HepG2 (cell line): ENCODE results near the gene C1QTNF3. TPM values are rescaled to one million over a fixed set of nuclear protein-coding genes. Genes with fewer than 3 reads are reported as not detected.

Experiments
- ATAC-seq: fragments of 200-7000 bp; cut with Tn5 transposase; 3 replicates; pipeline ENCODE4 v1.9.1; 2020; ENCODE audit warnings: mild to moderate bottlenecking, moderate library complexity
- BruUV-seq: library from RNA; stranded (reverse); fragments of 400-500 nt; replicated peaks from 2 replicates; lab custom pipeline; 2021; lab: Mats Ljungman, UMichigan
- CTCF ChIA-PET: fragments of 300-600 bp; formaldehyde crosslinking; extraction: SDS; loops from one replicate; lab custom pipeline; 2021; ENCODE audit warnings: low total read pairs, inconsistent platforms, low intra/inter-chr PET ratio; lab: Yijun Ruan, JAX
- POLR2A ChIA-PET: fragments of 350-600 bp; sonication (Branson Sonifier 250); formaldehyde crosslinking; loops from one replicate; lab custom pipeline; 2020; ENCODE audit warnings: antibody characterized with exemption, inconsistent platforms; lab: Yijun Ruan, JAX
- DNase-seq: peaks from one replicate; pipeline ENCODE4 v3.0.0-alpha.2; 2015; ENCODE audit warnings: low spot score
- FAIRE-seq: peaks from 3 replicates; lab custom pipeline; 2011; peaks lifted over from hg19 to GRCh38; lab: Jason Lieb, UNC
- H2AFZ ChIP-seq: one replicate; pipeline ENCODE4 v1.6.1; 2011; ENCODE audit warnings: low read length, inconsistent platforms
- H3K27ac ChIP-seq: fragments of 300-600 bp; 3 replicates; pipeline ENCODE4 v1.8.0; 2011; ENCODE audit warnings: mixed run types, mild to moderate bottlenecking, mixed read lengths, low read length, inconsistent platforms; ENCODE audit not compliant: insufficient read depth; ENCODE audit errors: extremely low read length
- H3K27me3 ChIP-seq, 2 experiments: fragments of 200-600 bp in 1 of 2; 2 replicates in 1 of 2; 3 replicates in 1 of 2; pipeline versions ENCODE4 v1.6.0 to v1.8.0; 2011; ENCODE audit warnings: low read length in 2 of 2, mild to moderate bottlenecking in 2 of 2, moderate library complexity in 2 of 2, inconsistent platforms in 1 of 2; ENCODE audit not compliant: insufficient read depth in 2 of 2, control insufficient read depth in 1 of 2
- H3K36me3 ChIP-seq, 2 experiments: fragments of 200-600 bp in 1 of 2; replicated peaks in 1 of 2; 2 replicates in 1 of 2; 3 replicates in 1 of 2; pipeline versions ENCODE4 v1.5.1 to v1.8.0; 2011; ENCODE audit warnings: low read length in 2 of 2, inconsistent platforms in 1 of 2; ENCODE audit not compliant: insufficient read depth in 2 of 2, control insufficient read depth in 1 of 2
- H3K4me1 ChIP-seq: 2 replicates; pipeline ENCODE4 v1.5.1; 2012; ENCODE audit warnings: low read length, inconsistent platforms; ENCODE audit not compliant: insufficient read depth
- H3K4me2 ChIP-seq: 2 replicates; pipeline ENCODE4 v1.6.0; 2011; ENCODE audit warnings: low read depth, low read length, inconsistent platforms
- H3K4me3 ChIP-seq, 3 experiments: fragments of 200-600 bp in 1 of 3; sonication (generic), shearing (Covaris generic) in 1 of 3; replicated peaks in 1 of 3; 2 replicates each; pipeline ENCODE4 v1.5.1; 2011 to 2016; ENCODE audit warnings: low read length in 3 of 3, inconsistent platforms in 2 of 3, low read depth in 2 of 3, mild to moderate bottlenecking in 2 of 3, control low read depth in 1 of 3, mixed read lengths in 1 of 3; ENCODE audit not compliant: insufficient read depth in 1 of 3
- H3K79me2 ChIP-seq: one replicate; pipeline ENCODE4 v1.6.1; 2011; ENCODE audit warnings: low read length, inconsistent platforms; ENCODE audit not compliant: insufficient read depth
- H3K9ac ChIP-seq: 2 replicates; pipeline ENCODE4 v1.6.0; 2011; ENCODE audit warnings: mild to moderate bottlenecking, low read depth, low read length, inconsistent platforms; ENCODE audit not compliant: insufficient read depth
- H3K9me3 ChIP-seq: 2 replicates; pipeline ENCODE4 v1.5.1; 2012; ENCODE audit warnings: mild to moderate bottlenecking, low read length
- H4K20me1 ChIP-seq: 2 replicates; pipeline ENCODE4 v1.6.0; 2011; ENCODE audit warnings: inconsistent platforms, mild to moderate bottlenecking, low read length, moderate library complexity; ENCODE audit not compliant: insufficient read depth
- CREM ChIP-seq, 2 experiments: sonication (generic) in 1 of 2; formaldehyde crosslinking in 1 of 2; IDR thresholded peaks; 2 replicates each; pipeline versions ENCODE4 v1.4.0 to v1.6.1; 2016 to 2020; ENCODE audit warnings: antibody characterized with exemption in 1 of 2, mild to moderate bottlenecking in 1 of 2, missing genetic modification reagents in 1 of 2
- ETV5 ChIP-seq: IDR thresholded peaks from 2 replicates; pipeline ENCODE4 v1.6.1; 2018; ENCODE audit warnings: missing biosample characterization, missing genetic modification reagents, inconsistent platforms, borderline replicate concordance
- FOXA1 ChIP-seq, 2 experiments: fragments of 450-650 bp in 1 of 2; sonication (generic) in 1 of 2; formaldehyde crosslinking in 1 of 2; IDR thresholded peaks; 2 replicates each; pipeline versions ENCODE4 v1.4.0 to v1.6.1; 2016 to 2020; ENCODE audit warnings: missing genetic modification reagents in 1 of 2
- RFXANK ChIP-seq: IDR thresholded peaks from 2 replicates; pipeline ENCODE4 v1.6.1; 2016
- SOX13 ChIP-seq, 3 experiments: fragments of 450-650 bp in 1 of 3; sonication (generic) in 1 of 3; formaldehyde crosslinking in 1 of 3; IDR thresholded peaks in 2 of 3; conservative IDR thresholded peaks in 1 of 3; 2 replicates each; pipeline versions ENCODE4 v1.5.0 to v1.6.1; 2016 to 2020; ENCODE audit warnings: antibody characterized with exemption in 1 of 3, mild to moderate bottlenecking in 1 of 3, missing compliant biosample characterization in 1 of 3, missing genetic modification reagents in 1 of 3, moderate library complexity in 1 of 3
- ZNF510 ChIP-seq: sonication (generic); formaldehyde crosslinking; IDR thresholded peaks from 2 replicates; pipeline ENCODE4 v1.4.0; 2020; ENCODE audit warnings: low read depth, mild to moderate bottlenecking, missing genetic modification reagents
- WGBS: methylation state at CpG from one replicate; pipeline ENCODE4 v1.1.6; 2017; ENCODE audit warnings: low lambda C conversion rate; 5-methylcytosine and 5-hydroxymethylcytosine counted together
- in situ Hi-C: cut with HindIII; loops from 2 replicates; pipeline ENCODE4 v1.10.0; 2017; ENCODE audit warnings: low pct_unique_long_range_greater_than_20kb; ENCODE audit not compliant: extremely low pct_ligation_motif_present
- intact Hi-C: fragments of 100-400 bp; cut with micrococcal nuclease; formaldehyde crosslinking; loops from one replicate; pipeline ENCODE4 v1.10.0; 2022; ENCODE audit not compliant: unreplicated experiment
- polyA plus RNA-seq, 8 experiments: library from polyadenylated mRNA; depleted of rRNA in 3 of 8; stranded (reverse) in 7 of 8; unstranded in 1 of 8; fragments of >200 nt; fragmentation: Illumina TruSeq in 4 of 8; extraction: Trizol in 4 of 8; gene quantifications; 2 replicates each; pipeline versions ENCODE4 v1.2.1 to v1.2.3, GENCODE V29; 2011 to 2016; ENCODE audit warnings: low read depth in 4 of 8, missing spikeins in 1 of 8, mixed read lengths in 1 of 8; ENCODE audit not compliant: insufficient read depth in 1 of 8
- total RNA-seq, 5 experiments: library from RNA; depleted of rRNA; stranded (reverse); fragments of >200 nt; fragmentation: Illumina TruSeq; extraction: Trizol; gene quantifications; 2 replicates each; pipeline ENCODE4 v1.2.3, GENCODE V29; 2016; ENCODE audit warnings: low read depth in 1 of 5
- TF ChIP-seq, protein P1 (sequence below): sonication (generic); IDR thresholded peaks from 2 replicates; pipeline ENCODE4 v1.6.1; 2016; ENCODE audit warnings: low read depth, borderline replicate concordance
- TF ChIP-seq, protein P2 (sequence below): IDR thresholded peaks from 2 replicates; pipeline ENCODE4 v1.6.1; 2012; ENCODE audit warnings: low read depth, low read length, improper control_type of control experiment
- TF ChIP-seq, protein P3 (sequence below): sonication (generic); formaldehyde crosslinking; conservative IDR thresholded peaks from 2 replicates; pipeline ENCODE4 v1.4.0; 2020; ENCODE audit warnings: mild to moderate bottlenecking, missing genetic modification reagents, moderate library complexity
- TF ChIP-seq, protein P4 (sequence below): sonication (generic); formaldehyde crosslinking; IDR thresholded peaks from 2 replicates; pipeline ENCODE4 v1.8.0; 2022; ENCODE audit warnings: missing genetic modification reagents, mild to moderate bottlenecking, borderline replicate concordance
- TF ChIP-seq, protein P5 (sequence below): sonication (generic); formaldehyde crosslinking; IDR thresholded peaks from 2 replicates; pipeline ENCODE4 v1.4.0; 2020; ENCODE audit warnings: missing genetic modification reagents

Gene C1QTNF3
- total and polyA plus RNA-seq, 2 of the 13 experiments (the other 11 are each of a cell fraction or from before 2014, with no cell fraction given) = 3.3 to 10.8 TPM

DNA sequence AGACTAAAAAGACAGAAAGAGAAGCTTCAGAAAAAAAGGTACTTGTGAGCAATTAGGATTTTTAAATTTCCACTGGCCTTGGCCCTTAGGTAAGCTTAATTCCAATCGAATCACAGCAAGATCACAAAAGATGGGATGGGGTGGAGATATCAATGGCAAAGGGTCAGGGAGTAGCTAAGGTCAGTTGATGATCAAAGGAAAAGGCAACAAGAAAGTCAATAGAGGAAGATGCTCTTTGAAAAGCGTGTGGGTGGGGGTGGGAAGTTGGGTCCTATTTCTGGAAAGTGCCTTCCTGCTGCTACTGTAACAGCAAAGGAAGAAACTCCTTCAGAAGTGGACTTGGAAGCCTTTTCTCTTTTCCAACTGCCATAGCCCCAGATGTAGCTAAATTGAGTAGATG, 7.3 kb downstream of the C1QTNF3 start:
- H3K4me2 ChIP-seq = peak overlapping the region; percentile 33
- FAIRE-seq (peak; percentile 51), DNase-seq (peak; percentile 66), ATAC-seq (peak; percentile 69)
- H3K4me3 ChIP-seq = no peak overlapping the region
- no TSS peak for BruUV-seq
- no peaks in the 10 kb centered on the region for H3K79me2 ChIP-seq
- WGBS = 14% methylated on average over 2 of the region's 2 CpGs
- intact Hi-C loops (loop anchor here (2.0 kb wide), 1 partner anchor 25 kb away; no protein-coding TSS in a partner anchor), in situ Hi-C loops (no loop called here)
- peaks cover 0 to 3% of the 10 kb centered on the region in 2 experiments; a peak in 2 of 5 replicates for H3K36me3 ChIP-seq
- H4K20me1 ChIP-seq = no peaks in the 10 kb centered on the region
- H3K4me1 ChIP-seq = peaks cover 71% of the 10 kb centered on the region
- no peaks in the 10 kb centered on the region for H3K27me3 ChIP-seq
- no peak overlapping the region for H2AFZ ChIP-seq
- ChIA-PET CTCF (no interaction called here), POLR2A (interaction anchor here (1.4 to 3.2 kb wide), 5 partner anchors 10 to 35 kb away, joined by 4 to 49 read pairs (median 7); partner anchors contain the start of gene AMACR)
- H3K9ac ChIP-seq = no peak overlapping the region
- no peaks in the 10 kb centered on the region for H3K9me3 ChIP-seq
- peak overlapping the region; percentile 74 for H3K27ac ChIP-seq
- TF ChIP-seq, protein P1, sequence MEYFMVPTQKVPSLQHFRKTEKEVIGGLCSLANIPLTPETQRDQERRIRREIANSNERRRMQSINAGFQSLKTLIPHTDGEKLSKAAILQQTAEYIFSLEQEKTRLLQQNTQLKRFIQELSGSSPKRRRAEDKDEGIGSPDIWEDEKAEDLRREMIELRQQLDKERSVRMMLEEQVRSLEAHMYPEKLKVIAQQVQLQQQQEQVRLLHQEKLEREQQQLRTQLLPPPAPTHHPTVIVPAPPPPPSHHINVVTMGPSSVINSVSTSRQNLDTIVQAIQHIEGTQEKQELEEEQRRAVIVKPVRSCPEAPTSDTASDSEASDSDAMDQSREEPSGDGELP = no peak
- TF ChIP-seq, protein P2, sequence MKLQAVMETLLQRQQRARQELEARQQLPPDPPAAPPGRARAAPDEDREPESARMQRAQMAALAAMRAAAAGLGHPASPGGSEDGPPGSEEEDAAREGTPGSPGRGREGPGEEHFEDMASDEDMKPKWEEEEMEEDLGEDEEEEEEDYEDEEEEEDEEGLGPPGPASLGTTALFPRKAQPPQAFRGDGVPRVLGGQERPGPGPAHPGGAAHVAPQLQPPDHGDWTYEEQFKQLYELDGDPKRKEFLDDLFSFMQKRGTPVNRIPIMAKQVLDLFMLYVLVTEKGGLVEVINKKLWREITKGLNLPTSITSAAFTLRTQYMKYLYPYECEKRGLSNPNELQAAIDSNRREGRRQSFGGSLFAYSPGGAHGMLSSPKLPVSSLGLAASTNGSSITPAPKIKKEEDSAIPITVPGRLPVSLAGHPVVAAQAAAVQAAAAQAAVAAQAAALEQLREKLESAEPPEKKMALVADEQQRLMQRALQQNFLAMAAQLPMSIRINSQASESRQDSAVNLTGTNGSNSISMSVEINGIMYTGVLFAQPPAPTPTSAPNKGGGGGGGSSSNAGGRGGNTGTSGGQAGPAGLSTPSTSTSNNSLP = peak; percentile 67
- TF ChIP-seq, protein P3, sequence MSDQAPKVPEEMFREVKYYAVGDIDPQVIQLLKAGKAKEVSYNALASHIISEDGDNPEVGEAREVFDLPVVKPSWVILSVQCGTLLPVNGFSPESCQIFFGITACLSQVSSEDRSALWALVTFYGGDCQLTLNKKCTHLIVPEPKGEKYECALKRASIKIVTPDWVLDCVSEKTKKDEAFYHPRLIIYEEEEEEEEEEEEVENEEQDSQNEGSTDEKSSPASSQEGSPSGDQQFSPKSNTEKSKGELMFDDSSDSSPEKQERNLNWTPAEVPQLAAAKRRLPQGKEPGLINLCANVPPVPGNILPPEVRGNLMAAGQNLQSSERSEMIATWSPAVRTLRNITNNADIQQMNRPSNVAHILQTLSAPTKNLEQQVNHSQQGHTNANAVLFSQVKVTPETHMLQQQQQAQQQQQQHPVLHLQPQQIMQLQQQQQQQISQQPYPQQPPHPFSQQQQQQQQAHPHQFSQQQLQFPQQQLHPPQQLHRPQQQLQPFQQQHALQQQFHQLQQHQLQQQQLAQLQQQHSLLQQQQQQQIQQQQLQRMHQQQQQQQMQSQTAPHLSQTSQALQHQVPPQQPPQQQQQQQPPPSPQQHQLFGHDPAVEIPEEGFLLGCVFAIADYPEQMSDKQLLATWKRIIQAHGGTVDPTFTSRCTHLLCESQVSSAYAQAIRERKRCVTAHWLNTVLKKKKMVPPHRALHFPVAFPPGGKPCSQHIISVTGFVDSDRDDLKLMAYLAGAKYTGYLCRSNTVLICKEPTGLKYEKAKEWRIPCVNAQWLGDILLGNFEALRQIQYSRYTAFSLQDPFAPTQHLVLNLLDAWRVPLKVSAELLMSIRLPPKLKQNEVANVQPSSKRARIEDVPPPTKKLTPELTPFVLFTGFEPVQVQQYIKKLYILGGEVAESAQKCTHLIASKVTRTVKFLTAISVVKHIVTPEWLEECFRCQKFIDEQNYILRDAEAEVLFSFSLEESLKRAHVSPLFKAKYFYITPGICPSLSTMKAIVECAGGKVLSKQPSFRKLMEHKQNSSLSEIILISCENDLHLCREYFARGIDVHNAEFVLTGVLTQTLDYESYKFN = peak; percentile 89
- TF ChIP-seq, protein P4, sequence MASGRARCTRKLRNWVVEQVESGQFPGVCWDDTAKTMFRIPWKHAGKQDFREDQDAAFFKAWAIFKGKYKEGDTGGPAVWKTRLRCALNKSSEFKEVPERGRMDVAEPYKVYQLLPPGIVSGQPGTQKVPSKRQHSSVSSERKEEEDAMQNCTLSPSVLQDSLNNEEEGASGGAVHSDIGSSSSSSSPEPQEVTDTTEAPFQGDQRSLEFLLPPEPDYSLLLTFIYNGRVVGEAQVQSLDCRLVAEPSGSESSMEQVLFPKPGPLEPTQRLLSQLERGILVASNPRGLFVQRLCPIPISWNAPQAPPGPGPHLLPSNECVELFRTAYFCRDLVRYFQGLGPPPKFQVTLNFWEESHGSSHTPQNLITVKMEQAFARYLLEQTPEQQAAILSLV (CRISPR knock-in tag) = no peak
- TF ChIP-seq FOXA1 (IDR thresholded peaks at IDR 0.05) = peak; percentile 58
- TF ChIP-seq FOXA1 (CRISPR knock-in tag; IDR thresholded peaks at IDR 0.05) = peak; percentile 89
- peak; percentile 75 for TF ChIP-seq CREM (IDR thresholded peaks at IDR 0.05)
- no peak for TF ChIP-seq CREM (CRISPR knock-in tag; IDR thresholded peaks at IDR 0.05)
- TF ChIP-seq ETV5 (CRISPR knock-in tag) = peak; percentile 55; the same call in 1 of the 2 replicates
- TF ChIP-seq, protein P5, sequence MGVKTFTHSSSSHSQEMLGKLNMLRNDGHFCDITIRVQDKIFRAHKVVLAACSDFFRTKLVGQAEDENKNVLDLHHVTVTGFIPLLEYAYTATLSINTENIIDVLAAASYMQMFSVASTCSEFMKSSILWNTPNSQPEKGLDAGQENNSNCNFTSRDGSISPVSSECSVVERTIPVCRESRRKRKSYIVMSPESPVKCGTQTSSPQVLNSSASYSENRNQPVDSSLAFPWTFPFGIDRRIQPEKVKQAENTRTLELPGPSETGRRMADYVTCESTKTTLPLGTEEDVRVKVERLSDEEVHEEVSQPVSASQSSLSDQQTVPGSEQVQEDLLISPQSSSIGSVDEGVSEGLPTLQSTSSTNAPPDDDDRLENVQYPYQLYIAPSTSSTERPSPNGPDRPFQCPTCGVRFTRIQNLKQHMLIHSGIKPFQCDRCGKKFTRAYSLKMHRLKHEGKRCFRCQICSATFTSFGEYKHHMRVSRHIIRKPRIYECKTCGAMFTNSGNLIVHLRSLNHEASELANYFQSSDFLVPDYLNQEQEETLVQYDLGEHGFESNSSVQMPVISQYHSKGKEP = no peak
- no peak for TF ChIP-seq ZNF510 (CRISPR knock-in tag)
- peak; percentile 65 for TF ChIP-seq SOX13 (IDR thresholded peaks at IDR 0.05)
- TF ChIP-seq SOX13 (CRISPR knock-in tag; conservative IDR thresholded peaks at IDR 0.05 in 1 of 2, IDR thresholded peaks at IDR 0.05 in 1 of 2) = peak in 1 of 2 experiments; percentile 84; a peak in 2 of 4 replicates
- no peak for TF ChIP-seq RFXANK (CRISPR knock-in tag)
